HCT116 (cell line): Measurements from ENCODE around the gene P2RX1.

Source experiments
- CEBPB ChIP-seq: IDR thresholded peaks from 2 replicates; pipeline ENCODE4 v1.6.1; 2012; ENCODE audit warnings: low read depth
- CTCF ChIP-seq, 3 experiments: fragments of 200-600 bp in 1 of 3; sonication (generic) in 1 of 3; IDR thresholded peaks in 2 of 3; conservative IDR thresholded peaks in 1 of 3; 2 replicates each; pipeline ENCODE4 v1.5.1; 2012 to 2017; ENCODE audit warnings: low read depth in 2 of 3, low read length in 2 of 3, antibody characterized with exemption in 1 of 3, borderline replicate concordance in 1 of 3, control low read depth in 1 of 3, mild to moderate bottlenecking in 1 of 3, mixed read lengths in 1 of 3, mixed run types in 1 of 3, moderate library complexity in 1 of 3; ENCODE audit not compliant: insufficient read depth in 1 of 3
- EGR1 ChIP-seq: IDR thresholded peaks from 2 replicates; pipeline ENCODE4 v1.6.1; 2012; ENCODE audit warnings: low read depth
- ELF1 ChIP-seq: IDR thresholded peaks from 2 replicates; pipeline ENCODE4 v1.6.1; 2012; ENCODE audit warnings: low read depth, borderline replicate concordance
- EZH2 ChIP-seq: fragments of 200-600 bp; sonication (generic); IDR thresholded peaks from 2 replicates; pipeline ENCODE4 v1.6.1; 2017; ENCODE audit warnings: antibody characterized with exemption, mixed run types
- EZH2phosphoT487 ChIP-seq: fragments of 200-600 bp; IDR thresholded peaks from 2 replicates; pipeline ENCODE4 v1.6.1; 2018; ENCODE audit warnings: antibody characterized with exemption, borderline replicate concordance
- FOSL1 ChIP-seq: IDR thresholded peaks from 2 replicates; pipeline ENCODE4 v1.6.1; 2012; ENCODE audit warnings: low read depth
- JUND ChIP-seq: IDR thresholded peaks from 2 replicates; pipeline ENCODE4 v1.6.1; 2012
- POLR2A ChIP-seq: IDR thresholded peaks from 2 replicates; pipeline ENCODE4 v1.7.0; 2011; ENCODE audit warnings: borderline replicate concordance; ENCODE audit not compliant: insufficient read depth, insufficient read length; ENCODE audit errors: extremely low read depth
- POLR2AphosphoS5 ChIP-seq: IDR thresholded peaks from 2 replicates; pipeline ENCODE4 v1.6.1; 2011; ENCODE audit warnings: mild to moderate bottlenecking, low read depth, low read length, moderate library complexity
- SIN3A ChIP-seq: IDR thresholded peaks from 2 replicates; pipeline ENCODE4 v1.6.1; 2012; ENCODE audit warnings: low read depth
- YY1 ChIP-seq: IDR thresholded peaks from 2 replicates; pipeline ENCODE4 v1.6.1; 2011; ENCODE audit warnings: low read length, low read depth, moderate library complexity, mild to moderate bottlenecking; ENCODE audit not compliant: insufficient replicate concordance; ENCODE audit errors: extremely low read depth
- ZFX ChIP-seq: fragments of 450-650 bp; IDR thresholded peaks from 2 replicates; pipeline ENCODE4 v1.6.1; 2017
- TF ChIP-seq, protein P1 (sequence below): IDR thresholded peaks from 2 replicates; pipeline ENCODE4 v1.6.1; 2012; ENCODE audit warnings: low read depth

DNA sequence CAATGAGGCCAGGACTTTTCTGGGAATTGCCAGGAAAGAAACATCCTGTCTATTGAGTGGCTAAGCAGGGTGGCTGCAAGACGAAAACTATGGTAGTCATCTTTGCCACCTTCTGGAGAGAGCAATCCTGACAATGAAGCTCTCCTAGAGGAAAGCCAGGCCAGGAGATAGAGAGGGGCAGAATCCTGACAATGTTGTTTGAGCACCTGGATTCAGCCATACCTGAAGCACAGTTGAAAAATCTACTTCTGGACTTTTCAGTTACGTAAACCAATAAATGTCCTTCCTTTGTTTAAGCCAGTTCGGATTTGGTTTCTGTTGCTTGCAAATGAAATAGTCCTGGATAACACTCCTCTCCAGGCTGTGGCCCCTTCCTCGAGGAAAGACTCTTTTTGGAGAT lies 9.4 kb downstream of the P2RX1 start:
- TF ChIP-seq POLR2A: no peak
- no peak for TF ChIP-seq YY1
- no peak for TF ChIP-seq EZH2phosphoT487
- no peak for TF ChIP-seq ELF1
- TF ChIP-seq CTCF (IDR thresholded peaks at IDR 0.05 in 2 of 3, conservative IDR thresholded peaks at IDR 0.05 in 1 of 3; ENCODE audit: borderline replicate concordance in 1 of 3, insufficient read depth in 1 of 3, low read depth in 2 of 3, low read length in 2 of 3): no peak
- no peak for TF ChIP-seq JUND
- TF ChIP-seq FOSL1: no peak
- TF ChIP-seq EGR1: no peak
- TF ChIP-seq, protein P1, sequence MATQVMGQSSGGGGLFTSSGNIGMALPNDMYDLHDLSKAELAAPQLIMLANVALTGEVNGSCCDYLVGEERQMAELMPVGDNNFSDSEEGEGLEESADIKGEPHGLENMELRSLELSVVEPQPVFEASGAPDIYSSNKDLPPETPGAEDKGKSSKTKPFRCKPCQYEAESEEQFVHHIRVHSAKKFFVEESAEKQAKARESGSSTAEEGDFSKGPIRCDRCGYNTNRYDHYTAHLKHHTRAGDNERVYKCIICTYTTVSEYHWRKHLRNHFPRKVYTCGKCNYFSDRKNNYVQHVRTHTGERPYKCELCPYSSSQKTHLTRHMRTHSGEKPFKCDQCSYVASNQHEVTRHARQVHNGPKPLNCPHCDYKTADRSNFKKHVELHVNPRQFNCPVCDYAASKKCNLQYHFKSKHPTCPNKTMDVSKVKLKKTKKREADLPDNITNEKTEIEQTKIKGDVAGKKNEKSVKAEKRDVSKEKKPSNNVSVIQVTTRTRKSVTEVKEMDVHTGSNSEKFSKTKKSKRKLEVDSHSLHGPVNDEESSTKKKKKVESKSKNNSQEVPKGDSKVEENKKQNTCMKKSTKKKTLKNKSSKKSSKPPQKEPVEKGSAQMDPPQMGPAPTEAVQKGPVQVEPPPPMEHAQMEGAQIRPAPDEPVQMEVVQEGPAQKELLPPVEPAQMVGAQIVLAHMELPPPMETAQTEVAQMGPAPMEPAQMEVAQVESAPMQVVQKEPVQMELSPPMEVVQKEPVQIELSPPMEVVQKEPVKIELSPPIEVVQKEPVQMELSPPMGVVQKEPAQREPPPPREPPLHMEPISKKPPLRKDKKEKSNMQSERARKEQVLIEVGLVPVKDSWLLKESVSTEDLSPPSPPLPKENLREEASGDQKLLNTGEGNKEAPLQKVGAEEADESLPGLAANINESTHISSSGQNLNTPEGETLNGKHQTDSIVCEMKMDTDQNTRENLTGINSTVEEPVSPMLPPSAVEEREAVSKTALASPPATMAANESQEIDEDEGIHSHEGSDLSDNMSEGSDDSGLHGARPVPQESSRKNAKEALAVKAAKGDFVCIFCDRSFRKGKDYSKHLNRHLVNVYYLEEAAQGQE: no peak
- TF ChIP-seq CEBPB: no peak
- no peak for TF ChIP-seq ZFX
- TF ChIP-seq SIN3A: no peak
- TF ChIP-seq EZH2: no peak
- no peak for TF ChIP-seq POLR2AphosphoS5
